ENCODE data around the gene SH3BGRL2.

The SH3BGRL2 gene

GRCh38 chr6:79604583-79605037 is 26.5 kb upstream of the SH3BGRL2 start:
- H3K36me3 ChIP-seq (ENCODE audit: control insufficient read depth in 2 of 2, insufficient read depth in 2 of 2, low read length in 2 of 2) = no peaks in the 10 kb centered on the region
- H3K27me3 ChIP-seq (ENCODE audit: control insufficient read depth in 1 of 2, insufficient read depth in 2 of 2, low read length in 2 of 2) = no peaks in the 10 kb centered on the region
- H3K9ac ChIP-seq (ENCODE audit: low read length in 2 of 2) = no peak overlapping the region
- H3K9me3 ChIP-seq (ENCODE audit: control insufficient read depth in 2 of 2, low read length in 2 of 2) = no peaks in the 10 kb centered on the region
- H3K4me3 ChIP-seq (ENCODE audit: low read length in 2 of 2) = no peak overlapping the region
- H3K4me1 ChIP-seq (ENCODE audit: control insufficient read depth, insufficient read depth, low read length) = no peaks in the 10 kb centered on the region
- H3K27ac ChIP-seq (ENCODE audit: low read length) = no peak overlapping the region

DNA sequence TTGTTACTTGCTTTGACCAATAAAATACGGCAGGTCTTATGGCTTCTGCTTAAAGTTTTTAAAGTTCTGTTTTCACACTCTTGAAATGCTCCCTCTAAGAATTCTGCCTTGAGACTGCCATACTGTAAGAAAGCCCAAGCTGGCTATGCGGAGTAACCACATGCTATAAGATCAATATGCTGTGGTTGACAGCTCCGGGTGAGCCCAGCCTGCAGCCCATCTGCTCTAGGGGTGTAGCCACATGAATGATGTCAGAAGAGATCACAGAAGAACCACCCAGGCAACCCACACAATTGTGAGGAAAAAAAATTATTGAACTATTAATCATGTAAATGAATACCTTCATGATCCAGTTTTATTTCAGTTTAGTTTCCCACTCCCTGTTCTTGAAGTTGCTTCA is 26.1 kb upstream of the SH3BGRL2 start:
- Histone ChIP-seq H3K27ac (ENCODE audit: low read length) (no peak overlapping the region), H3K4me3 (ENCODE audit: low read length in 2 of 2) (no peak overlapping the region), H3K9ac (ENCODE audit: low read length in 2 of 2) (no peak overlapping the region), H3K9me3 (ENCODE audit: control insufficient read depth in 2 of 2, low read length in 2 of 2) (no peaks in the 10 kb centered on the region), H3K36me3 (ENCODE audit: control insufficient read depth in 2 of 2, insufficient read depth in 2 of 2, low read length in 2 of 2) (no peaks in the 10 kb centered on the region), H3K4me1 (ENCODE audit: control insufficient read depth, insufficient read depth, low read length) (no peaks in the 10 kb centered on the region), H3K27me3 (ENCODE audit: control insufficient read depth in 1 of 2, insufficient read depth in 2 of 2, low read length in 2 of 2) (no peaks in the 10 kb centered on the region)

DNA sequence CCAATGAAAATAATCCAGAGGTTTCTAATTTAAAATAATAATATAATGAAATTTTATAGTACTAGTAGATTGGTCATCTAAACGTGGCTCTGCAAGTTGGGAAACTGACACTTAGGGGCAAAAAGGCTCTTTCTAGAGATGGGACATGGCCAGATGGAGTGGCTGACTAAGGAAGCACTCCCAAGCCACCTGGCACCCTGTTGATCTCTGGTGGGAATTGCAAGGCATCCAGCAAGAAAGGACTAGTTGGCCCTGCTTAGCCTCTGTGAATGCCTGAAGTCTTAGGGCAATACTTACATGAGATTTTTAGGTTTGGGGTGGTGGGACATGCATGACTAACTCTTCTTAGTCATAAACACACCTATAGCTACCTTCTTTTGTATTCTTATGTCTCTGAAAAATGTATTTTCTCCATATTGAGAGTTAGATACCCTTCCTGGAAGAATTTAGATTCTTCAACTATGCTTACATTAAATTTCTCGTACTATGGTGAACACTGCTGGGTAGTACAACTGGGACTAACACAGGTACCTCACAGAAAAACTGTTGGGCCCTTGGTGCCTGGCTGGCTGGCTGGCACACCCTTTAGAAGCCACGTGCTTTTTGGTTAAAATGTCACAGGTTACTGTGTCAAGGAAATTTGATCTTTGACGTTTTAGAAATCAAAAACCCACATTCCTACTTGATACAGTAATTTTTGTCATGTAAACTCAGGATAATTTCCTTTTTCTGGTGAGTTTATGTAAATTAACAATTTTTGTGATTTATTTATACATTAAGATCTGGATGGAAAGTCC is 25.0 kb upstream of the SH3BGRL2 start:
- Histone ChIP-seq H3K9ac (ENCODE audit: low read length in 2 of 2) (no peak overlapping the region), H3K27me3 (ENCODE audit: control insufficient read depth in 1 of 2, insufficient read depth in 2 of 2, low read length in 2 of 2) (no peaks in the 10 kb centered on the region), H3K9me3 (ENCODE audit: control insufficient read depth in 2 of 2, low read length in 2 of 2) (no peaks in the 10 kb centered on the region), H3K4me1 (ENCODE audit: control insufficient read depth, insufficient read depth, low read length) (no peaks in the 10 kb centered on the region), H3K27ac (ENCODE audit: low read length) (no peak overlapping the region), H3K4me3 (ENCODE audit: low read length in 2 of 2) (no peak overlapping the region), H3K36me3 (ENCODE audit: control insufficient read depth in 2 of 2, insufficient read depth in 2 of 2, low read length in 2 of 2) (no peaks in the 10 kb centered on the region)

GRCh38 chr6:79607000-79607399 is 24.1 kb upstream of the SH3BGRL2 start:
- H3K4me1 ChIP-seq (ENCODE audit: control insufficient read depth, insufficient read depth, low read length) = no peaks in the 10 kb centered on the region
- no peak overlapping the region for H3K27ac ChIP-seq (ENCODE audit: low read length)
- no peak overlapping the region for H3K9ac ChIP-seq (ENCODE audit: low read length in 2 of 2)
- no peaks in the 10 kb centered on the region for H3K36me3 ChIP-seq (ENCODE audit: control insufficient read depth in 2 of 2, insufficient read depth in 2 of 2, low read length in 2 of 2)
- no peaks in the 10 kb centered on the region for H3K9me3 ChIP-seq (ENCODE audit: control insufficient read depth in 2 of 2, low read length in 2 of 2)
- no peaks in the 10 kb centered on the region for H3K27me3 ChIP-seq (ENCODE audit: control insufficient read depth in 1 of 2, insufficient read depth in 2 of 2, low read length in 2 of 2)
- no peak overlapping the region for H3K4me3 ChIP-seq (ENCODE audit: low read length in 2 of 2)

- Histone ChIP-seq H3K36me3 (ENCODE audit: control insufficient read depth in 2 of 2, insufficient read depth in 2 of 2, low read length in 2 of 2) (no peaks in the 10 kb centered on the region), H3K27me3 (ENCODE audit: control insufficient read depth in 1 of 2, insufficient read depth in 2 of 2, low read length in 2 of 2) (no peaks in the 10 kb centered on the region), H3K27ac (ENCODE audit: low read length) (no peak overlapping the region), H3K9me3 (ENCODE audit: control insufficient read depth in 2 of 2, low read length in 2 of 2) (no peaks in the 10 kb centered on the region), H3K4me3 (ENCODE audit: low read length in 2 of 2) (no peak overlapping the region), H3K9ac (ENCODE audit: low read length in 2 of 2) (no peak overlapping the region), H3K4me1 (ENCODE audit: control insufficient read depth, insufficient read depth, low read length) (no peaks in the 10 kb centered on the region)
Observed at GRCh38 chr6:79608334-79609224, 22.6 kb upstream of the SH3BGRL2 start.

DNA sequence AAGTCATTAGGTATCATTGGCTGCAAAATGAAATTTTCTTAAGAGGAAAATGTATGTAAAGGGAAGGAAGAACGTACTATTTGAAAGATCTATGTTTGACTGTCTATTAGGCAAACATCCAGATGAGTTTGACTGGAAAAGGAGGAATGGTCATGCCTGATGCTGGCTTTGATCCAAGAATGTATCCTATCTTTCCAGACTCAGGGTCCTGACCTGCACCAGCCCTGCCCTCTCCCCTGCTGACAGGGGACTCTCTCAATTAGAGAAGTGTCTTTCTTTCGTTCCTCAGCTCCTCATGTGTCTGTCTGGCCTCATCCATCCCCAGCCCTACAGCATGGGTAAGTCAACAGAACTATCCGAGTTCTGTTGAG is 21.9 kb upstream of the SH3BGRL2 start:
- H3K4me3 ChIP-seq (ENCODE audit: low read length in 2 of 2) = no peak overlapping the region
- no peaks in the 10 kb centered on the region for H3K36me3 ChIP-seq (ENCODE audit: control insufficient read depth in 2 of 2, insufficient read depth in 2 of 2, low read length in 2 of 2)
- H3K27ac ChIP-seq (ENCODE audit: low read length) = no peak overlapping the region
- no peaks in the 10 kb centered on the region for H3K9me3 ChIP-seq (ENCODE audit: control insufficient read depth in 2 of 2, low read length in 2 of 2)
- H3K4me1 ChIP-seq (ENCODE audit: control insufficient read depth, insufficient read depth, low read length) = no peaks in the 10 kb centered on the region
- H3K9ac ChIP-seq (ENCODE audit: low read length in 2 of 2) = no peak overlapping the region
- H3K27me3 ChIP-seq (ENCODE audit: control insufficient read depth in 1 of 2, insufficient read depth in 2 of 2, low read length in 2 of 2) = no peaks in the 10 kb centered on the region

DNA sequence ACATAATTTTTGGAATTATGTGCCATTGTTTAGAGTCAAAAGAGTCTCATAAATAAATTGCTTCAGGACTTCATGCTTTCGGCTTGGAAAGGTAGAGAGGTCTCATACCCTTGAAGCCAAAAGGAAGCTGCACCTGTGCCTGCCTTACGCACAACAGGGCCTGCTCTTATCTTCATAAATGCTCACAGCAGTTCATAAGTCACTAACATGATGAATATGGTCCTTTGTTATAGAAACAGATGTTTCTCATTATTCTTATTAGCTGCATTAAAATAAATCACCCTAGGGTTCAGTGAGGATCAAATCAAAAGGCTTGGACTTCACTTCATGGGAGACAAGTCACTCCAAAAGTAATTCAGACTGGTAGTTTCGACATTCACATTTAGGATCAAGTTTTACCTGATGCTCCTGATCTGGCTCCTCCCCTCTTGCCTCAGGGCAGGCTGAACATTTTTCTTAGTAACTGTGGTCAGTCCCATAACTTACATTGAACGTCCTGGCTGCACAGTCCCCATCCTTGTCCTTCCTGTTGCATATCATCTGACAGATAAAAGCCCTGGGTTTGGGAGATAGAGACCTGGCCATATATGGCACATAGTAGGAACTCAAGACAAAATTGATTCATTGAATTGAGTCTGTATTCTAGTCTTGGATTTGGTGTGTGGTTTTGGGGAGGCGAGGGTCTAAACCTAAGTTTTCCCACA is 20.7 kb upstream of the SH3BGRL2 start:
- H3K4me1 ChIP-seq (ENCODE audit: control insufficient read depth, insufficient read depth, low read length) = no peaks in the 10 kb centered on the region
- H3K9me3 ChIP-seq (ENCODE audit: control insufficient read depth in 2 of 2, low read length in 2 of 2) = no peaks in the 10 kb centered on the region
- H3K9ac ChIP-seq (ENCODE audit: low read length in 2 of 2) = no peak overlapping the region
- H3K27ac ChIP-seq (ENCODE audit: low read length) = no peak overlapping the region
- no peaks in the 10 kb centered on the region for H3K36me3 ChIP-seq (ENCODE audit: control insufficient read depth in 2 of 2, insufficient read depth in 2 of 2, low read length in 2 of 2)
- H3K4me3 ChIP-seq (ENCODE audit: low read length in 2 of 2) = no peak overlapping the region
- no peaks in the 10 kb centered on the region for H3K27me3 ChIP-seq (ENCODE audit: control insufficient read depth in 1 of 2, insufficient read depth in 2 of 2, low read length in 2 of 2)

GRCh38 chr6:79612457-79612856 is 18.7 kb upstream of the SH3BGRL2 start:
- no peak overlapping the region for H3K27ac ChIP-seq (ENCODE audit: low read length)
- H3K4me3 ChIP-seq (ENCODE audit: low read length in 2 of 2) = no peak overlapping the region
- H3K36me3 ChIP-seq (ENCODE audit: control insufficient read depth in 2 of 2, insufficient read depth in 2 of 2, low read length in 2 of 2) = no peaks in the 10 kb centered on the region
- no peak overlapping the region for H3K9ac ChIP-seq (ENCODE audit: low read length in 2 of 2)
- H3K27me3 ChIP-seq (ENCODE audit: control insufficient read depth in 1 of 2, insufficient read depth in 2 of 2, low read length in 2 of 2) = no peaks in the 10 kb centered on the region
- no peaks in the 10 kb centered on the region for H3K9me3 ChIP-seq (ENCODE audit: control insufficient read depth in 2 of 2, low read length in 2 of 2)
- H3K4me1 ChIP-seq (ENCODE audit: control insufficient read depth, insufficient read depth, low read length) = no peaks in the 10 kb centered on the region

GRCh38 chr6:79612918-79613317 is 18.2 kb upstream of the SH3BGRL2 start:
- no peak overlapping the region for H3K4me3 ChIP-seq (ENCODE audit: low read length in 2 of 2)
- no peak overlapping the region for H3K27ac ChIP-seq (ENCODE audit: low read length)

DNA sequence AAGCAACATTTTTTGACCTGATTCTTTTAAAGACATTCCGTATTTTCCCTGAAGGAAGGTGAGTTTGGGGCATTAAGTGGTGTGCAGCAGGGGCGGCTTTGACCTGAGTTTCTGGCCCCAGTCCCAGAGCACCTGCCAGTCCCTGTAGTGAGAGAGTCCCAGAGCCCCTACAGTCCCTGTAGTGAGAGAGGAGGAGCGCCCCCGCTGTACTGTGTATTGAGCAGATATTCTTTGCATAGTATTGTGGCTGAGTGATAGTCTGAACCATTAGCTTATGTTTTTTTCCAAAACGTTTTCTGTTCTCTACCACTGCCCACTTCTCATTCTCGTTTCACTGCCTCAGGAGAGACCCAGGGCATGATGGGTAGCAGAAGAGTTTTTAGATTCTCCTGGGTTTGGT is 17.2 kb upstream of the SH3BGRL2 start:
- Histone ChIP-seq H3K27ac (ENCODE audit: low read length) (no peak overlapping the region), H3K4me1 (ENCODE audit: control insufficient read depth, insufficient read depth, low read length) (no peaks in the 10 kb centered on the region), H3K27me3 (ENCODE audit: control insufficient read depth in 1 of 2, insufficient read depth in 2 of 2, low read length in 2 of 2) (no peaks in the 10 kb centered on the region), H3K36me3 (ENCODE audit: control insufficient read depth in 2 of 2, insufficient read depth in 2 of 2, low read length in 2 of 2) (no peaks in the 10 kb centered on the region), H3K9me3 (ENCODE audit: control insufficient read depth in 2 of 2, low read length in 2 of 2) (no peaks in the 10 kb centered on the region), H3K9ac (ENCODE audit: low read length in 2 of 2) (no peak overlapping the region), H3K4me3 (ENCODE audit: low read length in 2 of 2) (no peak overlapping the region)

More at GRCh38 chr6:79612918-79613317, 18.2 kb upstream of the SH3BGRL2 start:
- H3K4me1 ChIP-seq (ENCODE audit: control insufficient read depth, insufficient read depth, low read length) = no peaks in the 10 kb centered on the region
- H3K9me3 ChIP-seq (ENCODE audit: control insufficient read depth in 2 of 2, low read length in 2 of 2) = no peaks in the 10 kb centered on the region
- H3K27me3 ChIP-seq (ENCODE audit: control insufficient read depth in 1 of 2, insufficient read depth in 2 of 2, low read length in 2 of 2) = no peaks in the 10 kb centered on the region
- H3K36me3 ChIP-seq (ENCODE audit: control insufficient read depth in 2 of 2, insufficient read depth in 2 of 2, low read length in 2 of 2) = no peaks in the 10 kb centered on the region
- H3K9ac ChIP-seq (ENCODE audit: low read length in 2 of 2) = no peak overlapping the region

Measured in stomach smooth muscle (tissue), 2 donors.